Measurements from ENCODE around the gene TBL1Y. TPM values are rescaled to one million over a fixed set of nuclear protein-coding genes. Genes with fewer than 3 reads are reported as not detected.
"Not testable (repeated sequence)": the region's sequence is repeated elsewhere in the genome, so short reads cannot be mapped to it uniquely, and the experiment has no call there.

TBL1Y gene
- total and polyA plus RNA-seq, 2 donors (not counting 1 experiment from before 2014, with no cell fraction given): not detected

DNA sequence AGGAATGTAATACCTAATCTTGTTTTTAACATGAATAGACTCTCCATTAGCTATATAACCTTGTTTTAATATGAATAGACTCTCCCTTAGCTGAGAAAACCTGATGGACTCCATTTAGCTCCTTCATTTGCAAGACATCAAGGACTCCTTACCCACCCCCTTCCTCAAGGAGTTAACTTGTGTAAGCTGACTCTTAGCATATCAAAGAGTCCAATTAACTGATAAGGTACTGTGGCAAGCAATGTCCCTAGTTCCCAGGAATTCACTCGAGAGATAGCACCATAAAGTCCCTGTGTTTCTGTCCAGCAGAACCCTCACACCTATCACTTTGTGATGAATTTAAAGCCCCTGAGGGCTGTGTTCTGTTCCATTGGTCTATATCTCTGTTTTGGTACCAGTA, 15.3 kb upstream of the TBL1Y start:
- H3K27ac Mint-ChIP-seq: no peak overlapping the region
- Histone ChIP-seq H3K27me3 (replicated peaks in 1 of 4; ENCODE audit: control extremely low read depth in 1 of 4, control insufficient read depth in 3 of 4, insufficient read depth in 4 of 4, low read length in 3 of 4) (no peaks in the 10 kb centered on the region), H2AFZ (ENCODE audit: insufficient read depth, low read depth, low read length, poor library complexity, severe bottlenecking) (no peak overlapping the region), H3K9ac (ENCODE audit: low read length) (no peak overlapping the region), H3K36me3 (replicated peaks in 1 of 2; ENCODE audit: control extremely low read depth in 1 of 2, control insufficient read depth in 1 of 2, extremely low read depth in 1 of 2, insufficient read depth in 2 of 2, low read length in 1 of 2) (no peaks in the 10 kb centered on the region), H3K27ac (ENCODE audit: low read length in 2 of 2) (no peak overlapping the region), H3K4me2 (replicated peaks; ENCODE audit: low read depth, low read length, poor library complexity, severe bottlenecking) (no peak overlapping the region), H3K9me3 (ENCODE audit: control extremely low read depth in 1 of 3, control insufficient read depth in 2 of 3, insufficient read depth in 1 of 3, low read length in 2 of 3) (no peaks in the 10 kb centered on the region), H3K4me3 (ENCODE audit: control extremely low read depth in 1 of 5, extremely low read depth in 1 of 5, insufficient read depth in 1 of 5, low read depth in 2 of 5, low read length in 4 of 5) (no peak overlapping the region), H3K79me2 (ENCODE audit: control insufficient read depth, insufficient read depth, low read length) (no peaks in the 10 kb centered on the region), H4K20me1 (ENCODE audit: control insufficient read depth, insufficient read depth, low read length, poor library complexity, severe bottlenecking) (no peaks in the 10 kb centered on the region), H3K4me1 (ENCODE audit: control insufficient read depth in 2 of 2, insufficient read depth in 2 of 2, low read length in 2 of 2) (no peaks in the 10 kb centered on the region)
- no peaks in the 10 kb centered on the region for H3K9me3 Mint-ChIP-seq (ENCODE audit: insufficient read depth)
- H3K27me3 Mint-ChIP-seq: no peaks in the 10 kb centered on the region
- POLR2A ChIA-PET: no interaction called here
- CTCF ChIA-PET: no interaction called here
- TF ChIP-seq, protein P1, sequence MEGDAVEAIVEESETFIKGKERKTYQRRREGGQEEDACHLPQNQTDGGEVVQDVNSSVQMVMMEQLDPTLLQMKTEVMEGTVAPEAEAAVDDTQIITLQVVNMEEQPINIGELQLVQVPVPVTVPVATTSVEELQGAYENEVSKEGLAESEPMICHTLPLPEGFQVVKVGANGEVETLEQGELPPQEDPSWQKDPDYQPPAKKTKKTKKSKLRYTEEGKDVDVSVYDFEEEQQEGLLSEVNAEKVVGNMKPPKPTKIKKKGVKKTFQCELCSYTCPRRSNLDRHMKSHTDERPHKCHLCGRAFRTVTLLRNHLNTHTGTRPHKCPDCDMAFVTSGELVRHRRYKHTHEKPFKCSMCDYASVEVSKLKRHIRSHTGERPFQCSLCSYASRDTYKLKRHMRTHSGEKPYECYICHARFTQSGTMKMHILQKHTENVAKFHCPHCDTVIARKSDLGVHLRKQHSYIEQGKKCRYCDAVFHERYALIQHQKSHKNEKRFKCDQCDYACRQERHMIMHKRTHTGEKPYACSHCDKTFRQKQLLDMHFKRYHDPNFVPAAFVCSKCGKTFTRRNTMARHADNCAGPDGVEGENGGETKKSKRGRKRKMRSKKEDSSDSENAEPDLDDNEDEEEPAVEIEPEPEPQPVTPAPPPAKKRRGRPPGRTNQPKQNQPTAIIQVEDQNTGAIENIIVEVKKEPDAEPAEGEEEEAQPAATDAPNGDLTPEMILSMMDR (IDR thresholded peaks at IDR 0.05): no peak
- TF ChIP-seq EZH2 (IDR thresholded peaks at IDR 0.05; ENCODE audit: borderline replicate concordance, insufficient read depth, low read depth, low read length, poor library complexity, severe bottlenecking): no peak
- DNase-seq (no peak), ATAC-seq (ENCODE audit: low read depth) (no peak)
- no peaks in the 10 kb centered on the region for H3K4me1 Mint-ChIP-seq
- intact Hi-C loops (cut with micrococcal nuclease): no loop called here
- no CpG with 5 or more reads among the region's 1 CpG for WGBS (ENCODE audit: insufficient coverage)
- H3K4me3 Mint-ChIP-seq: no peak overlapping the region

DNA sequence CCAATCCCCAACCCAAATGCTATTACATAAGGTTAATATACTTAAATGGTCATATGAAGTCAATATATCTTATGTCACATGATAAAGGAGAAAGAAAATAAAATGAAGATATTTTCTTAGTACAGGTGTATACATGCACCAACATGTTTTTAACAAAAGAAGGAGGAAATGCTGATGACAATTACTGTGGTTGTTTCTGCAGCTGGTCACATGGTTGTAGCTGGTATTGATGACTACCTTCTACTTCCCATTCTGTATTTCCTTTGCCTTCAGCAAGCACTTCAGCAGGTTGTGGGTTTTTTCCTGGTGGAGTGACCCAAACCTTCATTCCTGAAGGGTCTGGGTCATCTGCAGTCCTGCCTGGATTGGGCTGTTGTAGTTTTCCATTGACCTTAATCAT, 8.4 kb upstream of the TBL1Y start:
- H3K4me3 Mint-ChIP-seq; H3K79me2 ChIP-seq (ENCODE audit: control insufficient read depth, insufficient read depth, low read length); H3K4me1 ChIP-seq (ENCODE audit: control insufficient read depth in 2 of 2, insufficient read depth in 2 of 2, low read length in 2 of 2); H4K20me1 ChIP-seq (ENCODE audit: control insufficient read depth, insufficient read depth, low read length, poor library complexity, severe bottlenecking); CTCF ChIA-PET; H3K4me2 ChIP-seq (replicated peaks; ENCODE audit: low read depth, low read length, poor library complexity, severe bottlenecking); ATAC-seq (ENCODE audit: low read depth); H3K27me3 ChIP-seq (replicated peaks in 1 of 4; ENCODE audit: control extremely low read depth in 1 of 4, control insufficient read depth in 3 of 4, insufficient read depth in 4 of 4, low read length in 3 of 4); H3K9me3 Mint-ChIP-seq (ENCODE audit: insufficient read depth); H3K4me1 Mint-ChIP-seq; DNase-seq; H3K9me3 ChIP-seq (ENCODE audit: control extremely low read depth in 1 of 3, control insufficient read depth in 2 of 3, insufficient read depth in 1 of 3, low read length in 2 of 3); H3K27me3 Mint-ChIP-seq; H3K27ac ChIP-seq (ENCODE audit: low read length in 2 of 2); H3K27ac Mint-ChIP-seq; H3K4me3 ChIP-seq (ENCODE audit: control extremely low read depth in 1 of 5, extremely low read depth in 1 of 5, insufficient read depth in 1 of 5, low read depth in 2 of 5, low read length in 4 of 5); H3K36me3 ChIP-seq (replicated peaks in 1 of 2; ENCODE audit: control extremely low read depth in 1 of 2, control insufficient read depth in 1 of 2, extremely low read depth in 1 of 2, insufficient read depth in 2 of 2, low read length in 1 of 2); H3K9ac ChIP-seq (ENCODE audit: low read length); POLR2A ChIA-PET; intact Hi-C loops (cut with micrococcal nuclease); H2AFZ ChIP-seq (ENCODE audit: insufficient read depth, low read depth, low read length, poor library complexity, severe bottlenecking): not testable (repeated sequence)
